Astrocyte (in vitro differentiated cells and primary cell): ENCODE measurements around the gene METTL23. TPM values are rescaled to one million over a fixed set of nuclear protein-coding genes. Genes with fewer than 3 reads are reported as not detected.

Experiments
- DNase-seq: peaks from one replicate; pipeline ENCODE4 v3.0.0-alpha.2; 2010; ENCODE audit warnings: low read depth
- FAIRE-seq: peaks from 2 replicates; lab custom pipeline; 2011; peaks lifted over from hg19 to GRCh38; lab: Jason Lieb, UNC
- H2AFZ ChIP-seq: 2 replicates; pipeline ENCODE4 v1.6.0; 2012; ENCODE audit warnings: low read depth, low read length, inconsistent platforms
- H3K27ac ChIP-seq: 2 replicates; pipeline ENCODE4 v1.5.1; 2011; ENCODE audit warnings: low read depth, low read length, inconsistent platforms
- H3K27me3 ChIP-seq: 2 replicates; pipeline ENCODE4 v1.6.0; 2011; ENCODE audit warnings: low read length, inconsistent platforms; ENCODE audit not compliant: insufficient read depth
- H3K36me3 ChIP-seq: 2 replicates; pipeline ENCODE4 v1.5.1; 2011; ENCODE audit warnings: low read length, inconsistent platforms; ENCODE audit not compliant: insufficient read depth
- H3K4me1 ChIP-seq: 2 replicates; pipeline ENCODE4 v1.5.1; 2011; ENCODE audit warnings: low read length, inconsistent platforms; ENCODE audit not compliant: insufficient read depth
- H3K4me2 ChIP-seq: 2 replicates; pipeline ENCODE4 v1.6.0; 2012; ENCODE audit warnings: low read length, inconsistent platforms
- H3K4me3 ChIP-seq: 2 replicates; pipeline ENCODE4 v1.5.1; 2011; ENCODE audit warnings: low read depth, mild to moderate bottlenecking, low read length, inconsistent platforms; ENCODE audit not compliant: insufficient read depth
- H3K79me2 ChIP-seq: 2 replicates; pipeline ENCODE4 v1.6.0; 2012; ENCODE audit warnings: mild to moderate bottlenecking, low read length, inconsistent platforms; ENCODE audit not compliant: insufficient read depth
- H3K9ac ChIP-seq: 2 replicates; pipeline ENCODE4 v1.6.0; 2012; ENCODE audit warnings: mild to moderate bottlenecking, low read length, inconsistent platforms
- H3K9me3 ChIP-seq: 2 replicates; pipeline ENCODE4 v1.5.1; 2012; ENCODE audit warnings: low read depth, mild to moderate bottlenecking, low read length, inconsistent platforms; ENCODE audit not compliant: insufficient read depth
- H4K20me1 ChIP-seq: 2 replicates; pipeline ENCODE4 v1.6.0; 2012; ENCODE audit warnings: low read length, inconsistent platforms; ENCODE audit not compliant: insufficient read depth
- H3K27ac Mint-ChIP-seq: one replicate; pipeline ENCODE4 v1.8.0; 2021; ENCODE audit warnings: mild to moderate bottlenecking, mixed read lengths; ENCODE audit not compliant: unreplicated experiment
- H3K27me3 Mint-ChIP-seq: one replicate; pipeline ENCODE4 v1.8.0; 2021; ENCODE audit warnings: low read depth, mixed read lengths; ENCODE audit not compliant: unreplicated experiment
- H3K36me3 Mint-ChIP-seq: one replicate; pipeline ENCODE4 v1.8.0; 2021; ENCODE audit warnings: low read depth, mixed read lengths; ENCODE audit not compliant: unreplicated experiment
- H3K4me1 Mint-ChIP-seq: one replicate; pipeline ENCODE4 v1.8.0; 2021; ENCODE audit warnings: low read depth, mixed read lengths; ENCODE audit not compliant: unreplicated experiment
- H3K4me3 Mint-ChIP-seq: one replicate; pipeline ENCODE4 v1.8.0; 2021; ENCODE audit warnings: mild to moderate bottlenecking, moderate library complexity, mixed read lengths; ENCODE audit not compliant: unreplicated experiment
- H3K9me3 Mint-ChIP-seq: one replicate; pipeline ENCODE4 v1.8.0; 2021; ENCODE audit warnings: mild to moderate bottlenecking, mixed read lengths; ENCODE audit not compliant: unreplicated experiment
- EZH2 ChIP-seq: IDR thresholded peaks from 2 replicates; pipeline ENCODE4 v1.6.1; 2012; ENCODE audit warnings: mild to moderate bottlenecking, low read length, inconsistent platforms; ENCODE audit not compliant: insufficient read depth
- total RNA-seq: library from RNA; stranded (reverse); gene quantifications from 2 replicates; pipeline ENCODE4 v1.2.1, GENCODE V29; 2021
- TF ChIP-seq, protein P1 (sequence below): IDR thresholded peaks from 2 replicates; pipeline ENCODE4 v1.5.1; 2011; ENCODE audit warnings: low read depth, mild to moderate bottlenecking, inconsistent platforms, low read length, moderate library complexity; ENCODE audit not compliant: insufficient read depth

The METTL23 gene
- total RNA-seq, 1 donor from 2014 or later, result 24.3 TPM

GRCh38 chr17:76775021-76775600, 48.5 kb downstream of the METTL23 start:
- no peak overlapping the region for H3K9ac ChIP-seq
- peaks cover 19% of the 10 kb centered on the region for H3K36me3 ChIP-seq
- H3K4me3 ChIP-seq, result no peak overlapping the region
- H3K27me3 ChIP-seq, result no peaks in the 10 kb centered on the region
- H3K4me2 ChIP-seq, result no peak overlapping the region
- Mint-ChIP-seq H3K36me3 (peaks cover 6% of the 10 kb centered on the region), H3K9me3 (peaks cover 2% of the 10 kb centered on the region), H3K27me3 (no peaks in the 10 kb centered on the region), H3K27ac (no peak overlapping the region), H3K4me1 (peaks cover 10% of the 10 kb centered on the region), H3K4me3 (no peak overlapping the region)
- DNase-seq (no peak), FAIRE-seq (no peak)
- H3K27ac ChIP-seq, result no peak overlapping the region
- H3K9me3 ChIP-seq, result no peaks in the 10 kb centered on the region
- H2AFZ ChIP-seq, result no peak overlapping the region
- peaks cover 7% of the 10 kb centered on the region for H3K4me1 ChIP-seq
- TF ChIP-seq, protein P1, sequence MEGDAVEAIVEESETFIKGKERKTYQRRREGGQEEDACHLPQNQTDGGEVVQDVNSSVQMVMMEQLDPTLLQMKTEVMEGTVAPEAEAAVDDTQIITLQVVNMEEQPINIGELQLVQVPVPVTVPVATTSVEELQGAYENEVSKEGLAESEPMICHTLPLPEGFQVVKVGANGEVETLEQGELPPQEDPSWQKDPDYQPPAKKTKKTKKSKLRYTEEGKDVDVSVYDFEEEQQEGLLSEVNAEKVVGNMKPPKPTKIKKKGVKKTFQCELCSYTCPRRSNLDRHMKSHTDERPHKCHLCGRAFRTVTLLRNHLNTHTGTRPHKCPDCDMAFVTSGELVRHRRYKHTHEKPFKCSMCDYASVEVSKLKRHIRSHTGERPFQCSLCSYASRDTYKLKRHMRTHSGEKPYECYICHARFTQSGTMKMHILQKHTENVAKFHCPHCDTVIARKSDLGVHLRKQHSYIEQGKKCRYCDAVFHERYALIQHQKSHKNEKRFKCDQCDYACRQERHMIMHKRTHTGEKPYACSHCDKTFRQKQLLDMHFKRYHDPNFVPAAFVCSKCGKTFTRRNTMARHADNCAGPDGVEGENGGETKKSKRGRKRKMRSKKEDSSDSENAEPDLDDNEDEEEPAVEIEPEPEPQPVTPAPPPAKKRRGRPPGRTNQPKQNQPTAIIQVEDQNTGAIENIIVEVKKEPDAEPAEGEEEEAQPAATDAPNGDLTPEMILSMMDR, result no peak
- TF ChIP-seq EZH2, result no peak
- no peaks in the 10 kb centered on the region for H4K20me1 ChIP-seq
- H3K79me2 ChIP-seq, result no peaks in the 10 kb centered on the region

GRCh38 chr17:76781056-76781982, 54.7 kb downstream of the METTL23 start:
- Mint-ChIP-seq H3K4me3 (no peak overlapping the region), H3K27ac (no peak overlapping the region), H3K36me3 (peaks cover 1% of the 10 kb centered on the region), H3K9me3 (no peaks in the 10 kb centered on the region), H3K27me3 (no peaks in the 10 kb centered on the region), H3K4me1 (no peaks in the 10 kb centered on the region)
- Histone ChIP-seq H4K20me1 (no peaks in the 10 kb centered on the region), H3K9ac (no peak overlapping the region), H3K79me2 (no peaks in the 10 kb centered on the region), H3K4me2 (no peak overlapping the region), H3K36me3 (peaks cover 10% of the 10 kb centered on the region), H3K27ac (no peak overlapping the region), H3K27me3 (no peaks in the 10 kb centered on the region), H2AFZ (no peak overlapping the region), H3K9me3 (no peaks in the 10 kb centered on the region), H3K4me1 (no peaks in the 10 kb centered on the region), H3K4me3 (no peak overlapping the region)
- no peak for DNase-seq
- TF ChIP-seq, protein P1, result no peak
- TF ChIP-seq EZH2, result no peak
- no peak for FAIRE-seq

DNA sequence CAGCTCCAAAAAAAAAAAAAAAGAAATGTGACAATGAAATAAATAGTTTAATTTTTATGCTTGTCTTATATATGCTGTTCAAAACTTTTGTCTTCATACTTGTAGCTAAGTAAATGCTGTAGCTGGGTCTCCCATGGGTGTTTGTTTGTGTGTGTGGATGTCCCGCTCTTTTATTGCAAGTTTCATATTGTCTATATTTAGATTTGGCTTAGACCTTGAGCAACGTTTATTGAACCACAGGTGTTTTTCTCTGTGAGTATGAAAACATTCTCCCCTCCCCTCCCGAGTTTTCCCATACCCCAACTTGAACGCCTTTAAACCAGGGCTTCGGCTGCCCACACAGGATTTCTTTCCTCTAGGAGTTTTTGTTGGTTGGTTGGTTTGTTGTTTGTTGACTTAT, 56.5 kb downstream of the METTL23 start:
- Mint-ChIP-seq H3K36me3 (peaks cover 1% of the 10 kb centered on the region), H3K4me1 (peaks cover 5% of the 10 kb centered on the region), H3K4me3 (no peak overlapping the region), H3K9me3 (no peaks in the 10 kb centered on the region), H3K27me3 (no peaks in the 10 kb centered on the region), H3K27ac (no peak overlapping the region)
- H2AFZ ChIP-seq, result no peak overlapping the region
- peaks cover 8% of the 10 kb centered on the region for H3K36me3 ChIP-seq
- no peak for DNase-seq
- no peaks in the 10 kb centered on the region for H3K4me1 ChIP-seq
- no peak overlapping the region for H3K4me3 ChIP-seq
- H3K79me2 ChIP-seq, result no peaks in the 10 kb centered on the region
- no peaks in the 10 kb centered on the region for H4K20me1 ChIP-seq
- H3K27me3 ChIP-seq, result no peaks in the 10 kb centered on the region
- H3K4me2 ChIP-seq, result no peak overlapping the region
- no peak overlapping the region for H3K27ac ChIP-seq
- H3K9ac ChIP-seq, result no peak overlapping the region
- TF ChIP-seq EZH2, result no peak
- TF ChIP-seq, protein P1, result no peak
- no peak for FAIRE-seq
- H3K9me3 ChIP-seq, result no peaks in the 10 kb centered on the region
